HepG2 (cell line): ENCODE results near the gene CMIP. TPM values are rescaled to one million over a fixed set of nuclear protein-coding genes. Genes with fewer than 3 reads are reported as not detected.

ENCODE experiments used
- ARHGAP35 ChIP-seq: sonication (generic); formaldehyde crosslinking; IDR thresholded peaks from 2 replicates; pipeline ENCODE4 v1.9.0; 2022; ENCODE audit warnings: mild to moderate bottlenecking, inconsistent platforms, moderate library complexity, missing genetic modification reagents, borderline replicate concordance
- KLF9 ChIP-seq: IDR thresholded peaks from 2 replicates; pipeline ENCODE4 v1.6.1; 2016; ENCODE audit warnings: low read depth
- MBNL3 ChIP-seq: fragments of 250-450 bp; sonication (Bioruptor Pico); conservative IDR thresholded peaks from 2 replicates; pipeline ENCODE4 v1.8.0; 2022; ENCODE audit warnings: mild to moderate bottlenecking, inconsistent platforms
- NFATC3 ChIP-seq: sonication (generic); formaldehyde crosslinking; IDR thresholded peaks from 2 replicates; pipeline ENCODE4 v1.5.1; 2020; ENCODE audit warnings: mild to moderate bottlenecking, missing genetic modification reagents
- SMYD3 ChIP-seq: sonication (generic); formaldehyde crosslinking; IDR thresholded peaks from 2 replicates; pipeline ENCODE4 v1.8.1; 2023; ENCODE audit warnings: mild to moderate bottlenecking, missing genetic modification reagents
- ZBTB7B ChIP-seq: sonication (generic); formaldehyde crosslinking; IDR thresholded peaks from 2 replicates; pipeline ENCODE4 v1.4.0; 2020; ENCODE audit warnings: missing genetic modification reagents
- ZNF570 ChIP-seq: sonication (generic); formaldehyde crosslinking; IDR thresholded peaks from 2 replicates; pipeline ENCODE4 v1.4.0; 2020; ENCODE audit warnings: mild to moderate bottlenecking, missing genetic modification reagents, borderline replicate concordance
- ZNF572 ChIP-seq: sonication (generic); formaldehyde crosslinking; IDR thresholded peaks from 2 replicates; pipeline ENCODE4 v1.5.1; 2020; ENCODE audit warnings: mild to moderate bottlenecking, missing genetic modification reagents
- ZNF614 ChIP-seq: IDR thresholded peaks from 2 replicates; pipeline ENCODE4 v1.6.1; 2018; ENCODE audit warnings: missing biosample characterization, missing genetic modification reagents, inconsistent platforms, borderline replicate concordance
- ZNF616 ChIP-seq: sonication (generic); formaldehyde crosslinking; IDR thresholded peaks from 2 replicates; pipeline ENCODE4 v1.5.0; 2020; ENCODE audit warnings: low read depth, mild to moderate bottlenecking, missing genetic modification reagents
- ZNF672 ChIP-seq: sonication (generic); formaldehyde crosslinking; IDR thresholded peaks from 2 replicates; pipeline ENCODE4 v1.8.1; 2022; ENCODE audit warnings: missing genetic modification reagents
- ZNF737 ChIP-seq: sonication (generic); formaldehyde crosslinking; IDR thresholded peaks from 2 replicates; pipeline ENCODE4 v1.5.0; 2020; ENCODE audit warnings: missing genetic modification reagents, mild to moderate bottlenecking, borderline replicate concordance
- polyA plus RNA-seq, 8 experiments: library from polyadenylated mRNA; depleted of rRNA in 3 of 8; stranded (reverse) in 7 of 8; unstranded in 1 of 8; fragments of >200 nt; fragmentation: Illumina TruSeq in 4 of 8; extraction: Trizol in 4 of 8; gene quantifications; 2 replicates each; pipeline versions ENCODE4 v1.2.1 to v1.2.3, GENCODE V29; 2011 to 2016; ENCODE audit warnings: low read depth in 4 of 8, missing spikeins in 1 of 8, mixed read lengths in 1 of 8; ENCODE audit not compliant: insufficient read depth in 1 of 8
- total RNA-seq, 5 experiments: library from RNA; depleted of rRNA; stranded (reverse); fragments of >200 nt; fragmentation: Illumina TruSeq; extraction: Trizol; gene quantifications; 2 replicates each; pipeline ENCODE4 v1.2.3, GENCODE V29; 2016; ENCODE audit warnings: low read depth in 1 of 5
- TF ChIP-seq, protein P1 (sequence below): sonication (generic); formaldehyde crosslinking; IDR thresholded peaks from 2 replicates; pipeline ENCODE4 v1.4.0; 2020; ENCODE audit warnings: missing genetic modification reagents
- TF ChIP-seq, protein P2 (sequence below): sonication (generic); formaldehyde crosslinking; conservative IDR thresholded peaks from 2 replicates; pipeline ENCODE4 v1.8.0; 2022; ENCODE audit warnings: low read depth, missing genetic modification reagents
- TF ChIP-seq, protein P3 (sequence below): sonication (generic); formaldehyde crosslinking; IDR thresholded peaks from 2 replicates; pipeline ENCODE4 v1.9.0; 2021; ENCODE audit warnings: missing genetic modification reagents, borderline replicate concordance
- TF ChIP-seq, protein P4 (sequence below): IDR thresholded peaks from 2 replicates; pipeline ENCODE4 v1.6.1; 2018; ENCODE audit warnings: missing genetic modification reagents
- TF ChIP-seq, protein P5 (sequence below): IDR thresholded peaks from 2 replicates; pipeline ENCODE4 v1.6.1; 2016; ENCODE audit warnings: low read depth
- TF ChIP-seq, protein P6 (sequence below): sonication (generic); formaldehyde crosslinking; IDR thresholded peaks from 2 replicates; pipeline ENCODE4 v1.4.0; 2020; ENCODE audit warnings: missing genetic modification reagents
- TF ChIP-seq, protein P7 (sequence below): IDR thresholded peaks from 2 replicates; pipeline ENCODE4 v1.6.1; 2016; ENCODE audit warnings: mild to moderate bottlenecking

The CMIP gene
- total and polyA plus RNA-seq, 2 of the 13 experiments (the other 11 are each of a cell fraction or from before 2014, with no cell fraction given), result 10.9 to 18.1 TPM

DNA sequence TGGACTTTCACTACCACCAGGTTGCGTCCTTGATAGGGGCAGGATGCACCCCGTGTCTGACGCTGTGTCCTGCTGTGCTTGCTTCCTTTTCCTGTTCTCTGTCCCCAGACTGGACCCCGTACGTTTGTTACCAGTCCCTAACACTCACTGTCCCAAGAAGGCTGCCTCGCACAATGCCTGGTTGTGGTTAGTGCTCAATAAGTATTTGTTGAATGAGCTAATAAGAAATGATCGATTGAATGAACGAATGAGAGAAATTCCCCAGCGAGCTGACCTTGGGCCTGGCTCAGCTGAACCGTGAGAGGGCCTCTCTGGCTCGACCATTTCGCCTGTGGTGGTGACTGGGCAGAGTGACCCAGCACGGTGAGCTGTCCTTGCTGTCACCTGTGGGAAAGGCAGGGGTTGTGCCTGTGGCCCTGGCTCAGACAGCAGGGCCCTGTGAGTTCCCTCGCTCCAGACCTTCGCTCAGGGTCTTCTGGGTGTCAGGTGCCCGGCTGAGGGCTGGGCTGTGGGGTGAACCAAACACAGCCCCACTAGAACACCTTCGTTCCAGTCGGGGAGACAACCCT is 20.9 kb downstream of the CMIP start (continued):
- TF ChIP-seq, protein P1, sequence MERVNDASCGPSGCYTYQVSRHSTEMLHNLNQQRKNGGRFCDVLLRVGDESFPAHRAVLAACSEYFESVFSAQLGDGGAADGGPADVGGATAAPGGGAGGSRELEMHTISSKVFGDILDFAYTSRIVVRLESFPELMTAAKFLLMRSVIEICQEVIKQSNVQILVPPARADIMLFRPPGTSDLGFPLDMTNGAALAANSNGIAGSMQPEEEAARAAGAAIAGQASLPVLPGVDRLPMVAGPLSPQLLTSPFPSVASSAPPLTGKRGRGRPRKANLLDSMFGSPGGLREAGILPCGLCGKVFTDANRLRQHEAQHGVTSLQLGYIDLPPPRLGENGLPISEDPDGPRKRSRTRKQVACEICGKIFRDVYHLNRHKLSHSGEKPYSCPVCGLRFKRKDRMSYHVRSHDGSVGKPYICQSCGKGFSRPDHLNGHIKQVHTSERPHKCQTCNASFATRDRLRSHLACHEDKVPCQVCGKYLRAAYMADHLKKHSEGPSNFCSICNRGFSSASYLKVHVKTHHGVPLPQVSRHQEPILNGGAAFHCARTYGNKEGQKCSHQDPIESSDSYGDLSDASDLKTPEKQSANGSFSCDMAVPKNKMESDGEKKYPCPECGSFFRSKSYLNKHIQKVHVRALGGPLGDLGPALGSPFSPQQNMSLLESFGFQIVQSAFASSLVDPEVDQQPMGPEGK, result no peak
- TF ChIP-seq, protein P2, sequence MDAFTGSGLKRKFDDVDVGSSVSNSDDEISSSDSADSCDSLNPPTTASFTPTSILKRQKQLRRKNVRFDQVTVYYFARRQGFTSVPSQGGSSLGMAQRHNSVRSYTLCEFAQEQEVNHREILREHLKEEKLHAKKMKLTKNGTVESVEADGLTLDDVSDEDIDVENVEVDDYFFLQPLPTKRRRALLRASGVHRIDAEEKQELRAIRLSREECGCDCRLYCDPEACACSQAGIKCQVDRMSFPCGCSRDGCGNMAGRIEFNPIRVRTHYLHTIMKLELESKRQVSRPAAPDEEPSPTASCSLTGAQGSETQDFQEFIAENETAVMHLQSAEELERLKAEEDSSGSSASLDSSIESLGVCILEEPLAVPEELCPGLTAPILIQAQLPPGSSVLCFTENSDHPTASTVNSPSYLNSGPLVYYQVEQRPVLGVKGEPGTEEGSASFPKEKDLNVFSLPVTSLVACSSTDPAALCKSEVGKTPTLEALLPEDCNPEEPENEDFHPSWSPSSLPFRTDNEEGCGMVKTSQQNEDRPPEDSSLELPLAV (CRISPR knock-in tag), result no peak
- TF ChIP-seq, protein P3, sequence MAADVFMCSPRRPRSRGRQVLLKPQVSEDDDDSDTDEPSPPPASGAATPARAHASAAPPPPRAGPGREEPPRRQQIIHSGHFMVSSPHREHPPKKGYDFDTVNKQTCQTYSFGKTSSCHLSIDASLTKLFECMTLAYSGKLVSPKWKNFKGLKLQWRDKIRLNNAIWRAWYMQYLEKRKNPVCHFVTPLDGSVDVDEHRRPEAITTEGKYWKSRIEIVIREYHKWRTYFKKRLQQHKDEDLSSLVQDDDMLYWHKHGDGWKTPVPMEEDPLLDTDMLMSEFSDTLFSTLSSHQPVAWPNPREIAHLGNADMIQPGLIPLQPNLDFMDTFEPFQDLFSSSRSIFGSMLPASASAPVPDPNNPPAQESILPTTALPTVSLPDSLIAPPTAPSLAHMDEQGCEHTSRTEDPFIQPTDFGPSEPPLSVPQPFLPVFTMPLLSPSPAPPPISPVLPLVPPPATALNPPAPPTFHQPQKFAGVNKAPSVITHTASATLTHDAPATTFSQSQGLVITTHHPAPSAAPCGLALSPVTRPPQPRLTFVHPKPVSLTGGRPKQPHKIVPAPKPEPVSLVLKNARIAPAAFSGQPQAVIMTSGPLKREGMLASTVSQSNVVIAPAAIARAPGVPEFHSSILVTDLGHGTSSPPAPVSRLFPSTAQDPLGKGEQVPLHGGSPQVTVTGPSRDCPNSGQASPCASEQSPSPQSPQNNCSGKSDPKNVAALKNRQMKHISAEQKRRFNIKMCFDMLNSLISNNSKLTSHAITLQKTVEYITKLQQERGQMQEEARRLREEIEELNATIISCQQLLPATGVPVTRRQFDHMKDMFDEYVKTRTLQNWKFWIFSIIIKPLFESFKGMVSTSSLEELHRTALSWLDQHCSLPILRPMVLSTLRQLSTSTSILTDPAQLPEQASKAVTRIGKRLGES (CRISPR knock-in tag), result no peak
- TF ChIP-seq ARHGAP35 (no peak; the same call in 1 of the 2 replicates), ZNF737 (no peak), ZNF672 (CRISPR knock-in tag) (no peak), ZBTB7B (CRISPR knock-in tag) (no peak), KLF9 (CRISPR knock-in tag) (no peak), ZNF570 (CRISPR knock-in tag) (no peak), MBNL3 (CRISPR knock-in tag) (no peak), ZNF614 (CRISPR knock-in tag) (0 out of 2 replicates have a peak, but pooled peaks have one; percentile 32), ZNF616 (CRISPR knock-in tag) (no peak), NFATC3 (CRISPR knock-in tag) (no peak), SMYD3 (CRISPR knock-in tag) (0 out of 2 replicates have a peak, but pooled peaks have one; percentile 24), ZNF572 (CRISPR knock-in tag) (no peak)
- TF ChIP-seq, protein P4, sequence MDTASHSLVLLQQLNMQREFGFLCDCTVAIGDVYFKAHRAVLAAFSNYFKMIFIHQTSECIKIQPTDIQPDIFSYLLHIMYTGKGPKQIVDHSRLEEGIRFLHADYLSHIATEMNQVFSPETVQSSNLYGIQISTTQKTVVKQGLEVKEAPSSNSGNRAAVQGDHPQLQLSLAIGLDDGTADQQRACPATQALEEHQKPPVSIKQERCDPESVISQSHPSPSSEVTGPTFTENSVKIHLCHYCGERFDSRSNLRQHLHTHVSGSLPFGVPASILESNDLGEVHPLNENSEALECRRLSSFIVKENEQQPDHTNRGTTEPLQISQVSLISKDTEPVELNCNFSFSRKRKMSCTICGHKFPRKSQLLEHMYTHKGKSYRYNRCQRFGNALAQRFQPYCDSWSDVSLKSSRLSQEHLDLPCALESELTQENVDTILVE (CRISPR knock-in tag), result no peak
- TF ChIP-seq, protein P5, sequence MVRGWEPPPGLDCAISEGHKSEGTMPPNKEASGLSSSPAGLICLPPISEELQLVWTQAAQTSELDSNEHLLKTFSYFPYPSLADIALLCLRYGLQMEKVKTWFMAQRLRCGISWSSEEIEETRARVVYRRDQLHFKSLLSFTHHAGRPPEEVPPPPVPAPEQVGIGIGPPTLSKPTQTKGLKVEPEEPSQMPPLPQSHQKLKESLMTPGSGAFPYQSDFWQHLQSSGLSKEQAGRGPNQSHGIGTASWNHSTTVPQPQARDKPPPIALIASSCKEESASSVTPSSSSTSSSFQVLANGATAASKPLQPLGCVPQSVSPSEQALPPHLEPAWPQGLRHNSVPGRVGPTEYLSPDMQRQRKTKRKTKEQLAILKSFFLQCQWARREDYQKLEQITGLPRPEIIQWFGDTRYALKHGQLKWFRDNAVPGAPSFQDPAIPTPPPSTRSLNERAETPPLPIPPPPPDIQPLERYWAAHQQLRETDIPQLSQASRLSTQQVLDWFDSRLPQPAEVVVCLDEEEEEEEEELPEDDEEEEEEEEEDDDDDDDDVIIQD (CRISPR knock-in tag), result no peak
- TF ChIP-seq, protein P6, sequence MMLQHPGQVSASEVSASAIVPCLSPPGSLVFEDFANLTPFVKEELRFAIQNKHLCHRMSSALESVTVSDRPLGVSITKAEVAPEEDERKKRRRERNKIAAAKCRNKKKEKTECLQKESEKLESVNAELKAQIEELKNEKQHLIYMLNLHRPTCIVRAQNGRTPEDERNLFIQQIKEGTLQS (CRISPR knock-in tag), result no peak
- TF ChIP-seq, protein P7, sequence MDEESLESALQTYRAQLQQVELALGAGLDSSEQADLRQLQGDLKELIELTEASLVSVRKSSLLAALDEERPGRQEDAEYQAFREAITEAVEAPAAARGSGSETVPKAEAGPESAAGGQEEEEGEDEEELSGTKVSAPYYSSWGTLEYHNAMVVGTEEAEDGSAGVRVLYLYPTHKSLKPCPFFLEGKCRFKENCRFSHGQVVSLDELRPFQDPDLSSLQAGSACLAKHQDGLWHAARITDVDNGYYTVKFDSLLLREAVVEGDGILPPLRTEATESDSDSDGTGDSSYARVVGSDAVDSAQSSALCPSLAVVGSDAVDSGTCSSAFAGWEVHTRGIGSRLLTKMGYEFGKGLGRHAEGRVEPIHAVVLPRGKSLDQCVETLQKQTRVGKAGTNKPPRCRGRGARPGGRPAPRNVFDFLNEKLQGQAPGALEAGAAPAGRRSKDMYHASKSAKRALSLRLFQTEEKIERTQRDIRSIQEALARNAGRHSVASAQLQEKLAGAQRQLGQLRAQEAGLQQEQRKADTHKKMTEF, result no peak
